ENCODE data around the gene RBM22. TPM values are rescaled to one million over a fixed set of nuclear protein-coding genes. Genes with fewer than 3 reads are reported as not detected.

Gene RBM22
- total and polyA plus RNA-seq, 2 of the 4 experiments (the other 2 are of a cell fraction), result 26.2 to 34.2 TPM

- peaks cover 7 to 10% of the 10 kb centered on the region in 2 experiments; a peak in 3 of 4 replicates for H3K79me1 ChIP-seq (ENCODE audit: low read depth in 1 of 2, low read length in 2 of 2)
- H3K27me3 ChIP-seq (ENCODE audit: control insufficient read depth, insufficient read depth, low read length), result peaks cover 6% of the 10 kb centered on the region
- peaks cover 20% of the 10 kb centered on the region for H3K4me1 ChIP-seq (ENCODE audit: control insufficient read depth, insufficient read depth, low read length)
- H3K36me3 ChIP-seq (ENCODE audit: control insufficient read depth, insufficient read depth, low read length), result peaks cover 9% of the 10 kb centered on the region; the same call in 1 of the 2 replicates
- H3K9me3 ChIP-seq (ENCODE audit: control insufficient read depth, insufficient read depth, low read length), result no peaks in the 10 kb centered on the region
- ChIA-PET CTCF (interaction anchor here (0.6 kb wide), 2 partner anchors 99 to 389 kb away, joined by 3 read pairs; no protein-coding TSS in a partner anchor), POLR2A (ENCODE audit: unreplicated experiment) (no interaction called here)
- H2AK9ac ChIP-seq (replicated peaks; ENCODE audit: low read depth, low read length, poor library complexity), result no peak overlapping the region
- dilution Hi-C loops (cut with HindIII; ENCODE audit: low sequenced_read_pairs, unreplicated experiment), result no loop called here
- H3K4ac ChIP-seq (ENCODE audit: low read depth, low read length), result no peak overlapping the region; the same call in 1 of the 2 replicates
- no peak overlapping the region for H2BK120ac ChIP-seq (ENCODE audit: low read depth, low read length)
- no peak overlapping the region for H3K18ac ChIP-seq (ENCODE audit: low read depth, low read length)
- no peak overlapping the region for H3K14ac ChIP-seq (replicated peaks; ENCODE audit: low read depth, low read length)
- TF ChIP-seq POLR2A (IDR thresholded peaks at IDR 0.05; ENCODE audit: low read depth, low read length) (no peak), USF2 (IDR thresholded peaks at IDR 0.05; ENCODE audit: low read depth, low read length) (no peak), BHLHE40 (IDR thresholded peaks at IDR 0.05; ENCODE audit: low read depth, low read length) (no peak), NFE2L2 (IDR thresholded peaks at IDR 0.05; ENCODE audit: low read depth, low read length) (no peak), FOS (IDR thresholded peaks at IDR 0.05; ENCODE audit: low read depth, low read length) (no peak), RFX5 (IDR thresholded peaks at IDR 0.05; ENCODE audit: low read depth, low read length) (no peak), CHD1 (IDR thresholded peaks at IDR 0.05; ENCODE audit: low read depth, low read length) (no peak), MAZ (IDR thresholded peaks at IDR 0.05; ENCODE audit: borderline replicate concordance, low read depth, low read length) (no peak)
- TF ChIP-seq, protein P1, sequence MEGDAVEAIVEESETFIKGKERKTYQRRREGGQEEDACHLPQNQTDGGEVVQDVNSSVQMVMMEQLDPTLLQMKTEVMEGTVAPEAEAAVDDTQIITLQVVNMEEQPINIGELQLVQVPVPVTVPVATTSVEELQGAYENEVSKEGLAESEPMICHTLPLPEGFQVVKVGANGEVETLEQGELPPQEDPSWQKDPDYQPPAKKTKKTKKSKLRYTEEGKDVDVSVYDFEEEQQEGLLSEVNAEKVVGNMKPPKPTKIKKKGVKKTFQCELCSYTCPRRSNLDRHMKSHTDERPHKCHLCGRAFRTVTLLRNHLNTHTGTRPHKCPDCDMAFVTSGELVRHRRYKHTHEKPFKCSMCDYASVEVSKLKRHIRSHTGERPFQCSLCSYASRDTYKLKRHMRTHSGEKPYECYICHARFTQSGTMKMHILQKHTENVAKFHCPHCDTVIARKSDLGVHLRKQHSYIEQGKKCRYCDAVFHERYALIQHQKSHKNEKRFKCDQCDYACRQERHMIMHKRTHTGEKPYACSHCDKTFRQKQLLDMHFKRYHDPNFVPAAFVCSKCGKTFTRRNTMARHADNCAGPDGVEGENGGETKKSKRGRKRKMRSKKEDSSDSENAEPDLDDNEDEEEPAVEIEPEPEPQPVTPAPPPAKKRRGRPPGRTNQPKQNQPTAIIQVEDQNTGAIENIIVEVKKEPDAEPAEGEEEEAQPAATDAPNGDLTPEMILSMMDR (conservative IDR thresholded peaks at IDR 0.05; ENCODE audit: low read depth, low read length), result no peak
- no peak overlapping the region for H3K27ac ChIP-seq (ENCODE audit: insufficient read depth, low read length)
- 0 out of 2 replicates have a peak overlapping the region, but pooled peaks have one; percentile 23 for H2AK5ac ChIP-seq (ENCODE audit: low read depth, low read length)
- WGBS, 2 experiments (ENCODE audit: extremely low coverage in 2 of 2, insufficient read length in 1 of 2), result 61% methylated on average over 3 of the region's 3 CpGs; no CpG with 5 or more reads in 1 of the 2 experiments
- peak overlapping the region; percentile 38 for H2AFZ ChIP-seq (replicated peaks; ENCODE audit: low read length, poor library complexity)
- H4K8ac ChIP-seq (ENCODE audit: low read depth in 2 of 2, low read length in 2 of 2), result no peak overlapping the region
- in situ Hi-C loops (cut with MboI; ENCODE audit: low sequenced_read_pairs), result no loop called here
- BruUV-seq (replicated peaks), result no TSS peak
- H3K56ac ChIP-seq (ENCODE audit: extremely low read depth, insufficient read depth, low read length), result no peak overlapping the region
- H2BK20ac ChIP-seq (ENCODE audit: low read depth, low read length), result no peak overlapping the region
- peak; percentile 1; the same call in 1 of the 2 replicates for ATAC-seq (ENCODE audit: low read depth)
- peaks cover 7% of the 10 kb centered on the region for H4K20me1 ChIP-seq (ENCODE audit: insufficient read depth, low read length)
- no peak overlapping the region for H4K5ac ChIP-seq (ENCODE audit: low read depth, low read length)
- H3K4me3 ChIP-seq (ENCODE audit: insufficient read depth, low read depth, low read length), result no peak overlapping the region
- no peak for DNase-seq
- no peak overlapping the region for H3K4me2 ChIP-seq (ENCODE audit: low read depth, low read length)
- H2BK15ac ChIP-seq (ENCODE audit: low read depth, low read length), result no peak overlapping the region
- peaks cover 2% of the 10 kb centered on the region; the same call in 1 of the 2 replicates for H3K9me1 ChIP-seq (ENCODE audit: insufficient read depth, low read length)
- H2BK5ac ChIP-seq (ENCODE audit: low read depth, low read length, poor library complexity, severe bottlenecking), result no peak overlapping the region
- intact Hi-C loops (cut with micrococcal nuclease), result loop anchor here (5.0 kb wide), 1 partner anchor 189 kb away; the partner anchor contains the start of gene IRGM
- no peak overlapping the region for H4K91ac ChIP-seq (ENCODE audit: insufficient read depth, low read depth, low read length)
- H3K9ac ChIP-seq (ENCODE audit: low read depth, low read length), result no peak overlapping the region
- no peak overlapping the region; the same call in 1 of the 2 replicates for H3K23ac ChIP-seq (ENCODE audit: low read depth, low read length)
These were observed 42.1 kb downstream of the RBM22 start for GRCh38 chr5:150658699-150659265.

Measured in IMR-90 (cell line).